Measurements from ENCODE around the gene GOLM1. TPM values are rescaled to one million over a fixed set of nuclear protein-coding genes. Genes with fewer than 3 reads are reported as not detected.
"Not testable (repeated sequence)": the region's sequence is repeated elsewhere in the genome, so short reads cannot be mapped to it uniquely, and the experiment has no call there.

The GOLM1 gene
- polyA plus RNA-seq, 12 donors = 50.7 to 95.8 (median 67.8) TPM; not detected in 1

DNA sequence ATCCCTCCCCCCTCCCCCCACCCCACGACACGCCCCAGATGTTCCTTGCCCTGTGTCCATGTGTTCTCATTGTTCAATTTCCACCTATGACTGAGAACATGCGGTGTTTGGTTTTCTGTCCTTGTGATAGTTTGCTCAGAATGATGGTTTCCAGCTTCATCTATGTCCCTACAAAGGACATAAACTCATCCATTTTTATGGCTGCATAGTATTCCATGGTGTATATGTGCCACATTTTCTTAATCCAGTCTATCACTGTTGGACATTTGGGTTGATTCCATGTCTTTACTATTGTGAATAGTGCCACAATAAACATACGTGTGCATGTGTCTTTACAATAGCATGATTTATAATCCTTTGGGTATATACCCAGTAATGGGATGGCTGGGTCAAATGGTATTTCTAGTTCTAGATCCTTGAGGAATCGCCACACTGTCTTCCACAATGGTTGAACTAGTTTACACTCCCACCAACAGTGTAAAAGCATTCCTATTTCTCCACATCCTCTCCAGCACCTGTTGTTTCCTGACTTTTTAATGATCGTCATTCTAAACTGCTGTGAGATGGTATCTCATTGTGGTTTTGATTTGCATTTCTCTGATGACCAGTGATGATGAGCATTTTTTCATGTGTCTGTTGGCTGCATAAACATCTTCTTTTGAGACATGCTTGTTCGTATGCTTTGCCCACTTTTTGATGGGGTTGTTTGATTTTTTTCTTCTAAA, 51.2 kb downstream of the GOLM1 start:
- DNase-seq = not testable (repeated sequence)

DNA sequence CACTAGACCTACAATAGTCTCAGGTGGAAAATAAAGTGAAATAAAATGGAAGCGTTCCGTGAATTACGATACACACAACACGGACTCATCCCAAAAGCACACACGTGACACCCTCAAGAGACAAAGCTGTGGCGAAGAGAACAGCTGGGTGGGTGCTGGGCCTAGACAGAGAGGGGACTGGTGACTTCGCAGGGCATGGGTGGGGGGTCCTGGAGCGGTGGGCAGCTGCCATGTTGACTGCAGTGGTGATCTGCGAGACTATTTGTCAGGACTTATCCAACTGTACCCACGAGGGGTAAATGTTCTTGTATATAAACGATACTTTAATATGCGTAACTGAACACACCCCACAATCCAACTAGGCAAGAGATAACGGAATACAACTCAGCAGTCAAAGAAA, 52.0 kb downstream of the GOLM1 start:
- DNase-seq = no peak

DNA sequence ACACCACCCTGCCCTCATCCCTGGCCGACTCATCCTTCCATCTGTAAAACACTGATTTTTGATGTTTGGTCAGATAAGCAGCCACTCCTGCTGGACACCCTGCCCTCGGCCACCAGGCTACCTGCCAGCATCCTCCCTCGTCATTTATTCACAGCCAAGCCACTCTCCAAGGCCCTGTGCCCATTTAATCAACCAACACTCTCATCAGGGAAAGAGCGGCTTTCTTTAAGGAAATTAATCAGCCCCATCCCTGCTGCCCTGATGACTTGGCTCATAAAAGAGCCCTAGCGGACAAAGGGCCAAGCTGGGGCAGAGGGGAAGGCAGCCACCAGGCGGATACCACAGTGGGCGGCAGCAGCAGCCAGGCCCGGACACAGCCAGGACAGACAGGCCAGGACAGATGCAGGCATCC, 52.4 kb downstream of the GOLM1 start:
- DNase-seq = no peak

DNA sequence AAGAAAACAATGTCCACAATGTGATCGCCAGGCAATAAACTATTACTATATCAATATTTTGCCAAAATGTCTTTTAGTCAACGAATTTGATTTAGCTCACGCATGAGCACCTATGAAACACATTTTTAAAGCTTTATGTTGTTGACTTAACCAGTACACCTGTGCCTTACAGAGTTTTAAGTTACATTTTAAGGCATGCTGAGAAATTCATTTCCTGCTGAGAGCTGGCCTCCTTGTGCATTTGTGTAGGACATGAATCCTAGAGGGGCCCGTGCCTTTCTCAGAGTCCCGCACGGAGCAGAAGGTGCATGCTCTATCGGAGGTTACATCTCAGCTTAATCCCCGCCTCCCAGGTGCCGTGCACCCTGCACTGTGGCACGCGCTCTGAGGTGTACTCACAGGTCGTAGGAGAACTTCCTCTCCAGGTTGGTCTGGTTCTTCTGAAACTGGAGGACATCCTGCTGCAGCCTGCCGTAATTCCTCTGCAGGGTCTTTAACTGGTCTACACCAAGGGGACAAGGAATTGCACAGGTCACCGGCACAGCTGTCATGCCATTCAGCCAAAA, 53.2 kb downstream of the GOLM1 start:
- DNase-seq = no peak

DNA sequence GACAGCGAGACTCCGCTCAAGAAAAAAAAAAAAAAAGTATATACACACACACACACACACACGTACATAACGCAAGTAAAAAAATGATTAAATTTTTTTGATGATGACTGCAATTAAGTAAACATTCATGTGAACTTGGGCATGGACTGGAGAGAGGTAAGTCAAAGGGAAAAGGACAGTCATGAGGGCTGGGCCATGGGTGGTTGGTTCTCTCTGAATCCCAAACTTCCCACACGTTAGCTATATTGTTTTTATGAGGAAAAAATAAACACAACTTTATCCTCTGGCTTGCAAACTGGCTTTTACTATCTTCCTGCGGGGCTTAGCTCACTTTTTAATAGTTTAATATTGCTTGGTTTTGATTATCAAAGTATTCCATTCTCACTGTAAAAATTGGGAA, 53.7 kb downstream of the GOLM1 start:
- no peak for DNase-seq

DNA sequence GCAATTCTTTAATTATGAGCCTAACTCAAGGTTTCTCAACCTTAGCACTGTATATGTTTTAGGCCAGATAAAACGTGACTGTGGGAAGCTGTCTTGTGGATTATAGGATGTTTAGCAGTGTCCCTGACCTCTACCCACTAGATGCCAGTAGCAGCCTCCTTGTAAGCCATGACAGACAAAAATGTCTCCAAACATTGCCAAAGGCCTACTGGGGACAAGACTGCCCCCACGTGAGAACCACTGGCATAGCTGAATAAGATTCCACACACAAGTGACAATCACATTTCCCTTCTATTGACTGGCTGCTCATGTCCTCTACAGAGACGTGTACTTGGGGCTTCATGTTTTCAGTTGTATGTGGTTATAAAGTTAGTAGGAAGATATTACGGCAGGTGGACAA, 55.4 kb downstream of the GOLM1 start:
- DNase-seq = no peak

DNA sequence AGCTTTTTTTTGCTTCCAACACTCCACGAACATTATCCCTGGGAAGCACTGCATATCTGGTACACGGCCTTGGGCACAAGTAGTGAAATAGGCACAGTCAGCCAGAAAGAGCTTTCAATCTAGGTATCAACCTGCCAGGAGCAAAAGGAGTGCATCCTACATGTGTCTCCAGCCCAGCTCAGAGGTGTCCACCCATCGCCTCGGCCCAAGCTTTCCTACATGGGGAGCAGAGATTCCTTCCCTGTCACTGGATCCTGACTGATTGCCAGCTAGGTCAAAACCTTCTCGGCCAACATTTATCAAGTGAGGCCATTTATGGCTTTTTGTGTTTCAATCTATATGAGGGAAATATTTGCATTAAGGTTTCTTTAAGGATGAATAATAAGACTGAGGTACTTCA, 55.8 kb downstream of the GOLM1 start:
- DNase-seq = no peak

DNA sequence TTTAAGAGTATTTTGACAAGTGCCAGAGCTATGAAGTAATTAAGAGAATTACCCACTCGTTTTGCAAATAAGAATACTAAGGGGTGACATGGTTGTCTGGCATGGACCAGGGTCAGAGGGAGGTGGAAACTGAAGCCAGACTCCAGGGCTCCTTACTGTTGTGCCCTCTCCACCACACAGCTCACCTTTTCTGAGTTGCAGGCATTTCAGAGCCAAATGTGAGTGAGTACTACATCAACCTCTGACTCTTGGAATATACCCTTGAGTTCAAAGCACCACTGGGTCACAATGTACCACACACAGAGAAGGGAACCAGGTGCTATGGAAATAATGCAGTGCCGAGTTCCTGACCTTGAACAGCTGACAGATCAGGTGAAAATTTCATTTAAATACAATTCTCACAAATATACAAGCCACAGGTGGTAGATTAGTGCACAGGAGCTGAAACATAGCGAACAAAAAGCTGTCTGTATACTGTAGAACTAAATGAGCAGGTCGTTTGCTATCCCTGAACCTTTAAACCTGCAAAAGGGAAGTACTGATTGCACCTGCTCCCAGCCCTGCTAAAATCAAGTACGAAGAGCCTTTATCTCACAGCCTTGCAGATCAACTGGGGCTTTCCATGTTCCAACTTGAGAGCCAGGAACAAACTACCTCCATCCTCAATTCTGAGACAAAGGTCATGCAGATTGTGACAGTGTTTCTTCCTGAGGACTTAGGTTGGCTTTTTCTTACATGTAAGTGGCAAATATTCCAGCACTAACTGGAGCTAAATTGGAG, 57.0 kb downstream of the GOLM1 start:
- DNase-seq = no peak

DNA sequence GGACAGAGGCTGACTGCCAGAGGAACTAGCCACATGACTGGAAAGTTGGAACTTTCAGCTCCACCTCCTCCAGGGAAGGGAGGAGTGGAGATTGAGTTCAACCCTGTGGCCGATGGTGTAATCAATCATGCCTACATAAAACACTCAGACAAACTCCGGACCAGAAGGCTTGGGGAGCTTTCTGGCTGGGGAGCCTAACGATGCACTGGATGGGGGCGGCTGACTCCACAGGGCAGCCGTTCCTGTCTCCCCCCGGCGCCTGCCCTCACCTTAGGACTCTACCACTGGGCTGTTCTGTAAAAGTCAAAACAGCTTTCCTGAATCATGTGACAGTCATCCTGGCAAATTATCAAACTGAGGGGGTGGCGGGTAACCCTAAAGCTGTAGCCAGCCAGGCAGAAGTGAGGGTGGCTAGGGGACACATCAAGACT, 58.0 kb downstream of the GOLM1 start:
- DNase-seq = no peak

DNA sequence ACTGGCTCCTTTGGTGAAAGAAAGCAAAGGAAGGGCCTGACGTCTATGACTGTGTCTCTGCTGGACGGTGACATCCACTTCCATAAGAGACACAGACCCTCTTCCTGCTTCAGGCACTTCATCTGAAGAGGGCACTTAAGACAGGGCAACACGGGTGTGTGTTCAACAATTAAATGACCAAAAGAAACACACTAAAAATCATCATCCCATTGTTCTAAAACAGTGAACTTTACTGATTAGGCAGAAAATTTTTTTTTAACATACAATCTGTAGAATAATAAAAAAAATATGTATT, 58.5 kb downstream of the GOLM1 start:
- DNase-seq = no peak

DNA sequence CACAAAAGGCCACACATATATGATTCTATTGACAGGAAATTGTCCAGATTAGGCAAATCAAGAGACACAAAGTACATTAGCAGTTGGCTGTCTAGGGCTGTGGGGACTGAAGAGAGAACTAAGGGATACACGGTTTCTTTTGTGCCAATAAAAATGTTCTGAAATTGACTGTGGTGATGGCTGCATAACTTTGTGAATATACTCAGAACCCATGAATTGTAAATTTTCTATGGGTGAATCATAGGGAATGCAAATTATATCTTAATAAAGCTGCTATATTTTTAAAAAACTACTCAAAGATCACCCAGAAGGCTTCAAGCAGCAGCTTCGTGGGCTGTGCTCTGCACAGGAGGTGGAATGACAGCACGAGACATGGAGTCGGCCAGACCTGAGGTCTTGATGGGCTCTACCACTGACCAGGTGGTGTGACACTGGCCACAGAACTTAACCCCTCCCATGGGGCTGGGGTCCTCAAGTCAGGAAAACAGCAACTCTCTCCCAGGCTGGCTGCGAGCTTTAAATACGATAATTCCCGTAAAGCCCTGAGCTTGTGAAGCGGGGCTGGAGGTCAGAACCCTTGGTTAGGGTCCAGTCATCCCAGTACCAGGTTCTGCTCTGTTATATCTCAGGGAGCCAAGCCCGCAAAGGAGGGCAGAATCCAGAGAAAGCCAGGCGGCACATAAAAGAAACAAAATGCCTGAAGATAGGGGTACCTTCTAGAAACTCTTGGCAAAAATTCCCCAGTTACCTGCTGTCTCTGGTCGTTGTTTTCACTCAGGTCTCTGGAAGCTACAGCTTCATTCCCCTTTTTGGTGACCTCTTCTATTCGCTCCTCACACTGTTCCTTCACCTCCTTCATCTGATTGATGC, 59.1 kb downstream of the GOLM1 start:
- DNase-seq = no peak

DNA sequence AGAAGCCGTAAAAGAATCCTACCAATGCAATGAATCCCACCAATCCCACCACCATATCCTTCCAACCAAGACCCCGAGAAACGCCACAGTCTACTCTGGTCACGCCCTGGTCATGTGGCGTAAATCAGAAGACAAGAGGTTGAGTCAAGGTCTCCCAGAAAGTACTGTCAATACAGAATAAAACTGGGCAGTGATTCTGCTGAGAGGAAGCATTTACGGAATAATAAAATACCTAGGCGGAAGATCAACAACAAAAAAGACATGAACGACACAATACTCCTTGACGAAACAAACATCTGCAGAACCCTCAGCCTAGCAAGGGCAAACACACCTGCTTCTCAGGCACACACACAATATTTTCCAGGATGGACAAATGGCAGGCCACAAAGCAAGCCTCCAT, 62.8 kb downstream of the GOLM1 start:
- DNase-seq = no peak

DNA sequence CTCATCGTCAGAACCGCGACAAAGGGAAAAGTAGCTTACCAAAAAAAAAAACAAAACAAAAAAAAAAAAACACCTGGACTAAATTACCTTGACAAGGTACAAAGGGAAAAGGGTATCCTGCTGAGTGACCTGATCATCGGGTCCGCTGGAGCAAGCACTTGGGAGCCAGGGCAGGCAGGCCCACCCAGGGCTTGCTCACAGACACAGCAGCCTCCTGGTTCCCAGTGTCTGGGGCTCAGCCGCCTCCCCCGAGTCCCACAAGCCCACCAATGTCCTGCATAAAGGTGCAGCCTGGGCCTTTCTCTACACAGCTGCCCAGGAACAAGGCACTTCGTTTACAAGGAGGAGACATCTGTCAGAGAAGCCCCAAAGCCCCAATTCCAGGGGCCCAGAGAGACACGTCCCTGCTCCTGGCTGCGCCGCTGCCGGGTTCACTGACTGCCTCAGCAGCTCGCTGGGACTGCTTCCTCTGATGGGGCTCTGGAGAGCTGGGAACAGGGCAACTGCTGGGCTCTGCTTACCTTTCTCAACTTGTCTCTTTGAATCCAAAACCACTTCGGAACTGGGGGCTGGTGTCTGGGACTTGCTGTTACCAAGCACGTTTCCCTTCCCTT, 63.4 kb downstream of the GOLM1 start:
- no peak for DNase-seq

DNA sequence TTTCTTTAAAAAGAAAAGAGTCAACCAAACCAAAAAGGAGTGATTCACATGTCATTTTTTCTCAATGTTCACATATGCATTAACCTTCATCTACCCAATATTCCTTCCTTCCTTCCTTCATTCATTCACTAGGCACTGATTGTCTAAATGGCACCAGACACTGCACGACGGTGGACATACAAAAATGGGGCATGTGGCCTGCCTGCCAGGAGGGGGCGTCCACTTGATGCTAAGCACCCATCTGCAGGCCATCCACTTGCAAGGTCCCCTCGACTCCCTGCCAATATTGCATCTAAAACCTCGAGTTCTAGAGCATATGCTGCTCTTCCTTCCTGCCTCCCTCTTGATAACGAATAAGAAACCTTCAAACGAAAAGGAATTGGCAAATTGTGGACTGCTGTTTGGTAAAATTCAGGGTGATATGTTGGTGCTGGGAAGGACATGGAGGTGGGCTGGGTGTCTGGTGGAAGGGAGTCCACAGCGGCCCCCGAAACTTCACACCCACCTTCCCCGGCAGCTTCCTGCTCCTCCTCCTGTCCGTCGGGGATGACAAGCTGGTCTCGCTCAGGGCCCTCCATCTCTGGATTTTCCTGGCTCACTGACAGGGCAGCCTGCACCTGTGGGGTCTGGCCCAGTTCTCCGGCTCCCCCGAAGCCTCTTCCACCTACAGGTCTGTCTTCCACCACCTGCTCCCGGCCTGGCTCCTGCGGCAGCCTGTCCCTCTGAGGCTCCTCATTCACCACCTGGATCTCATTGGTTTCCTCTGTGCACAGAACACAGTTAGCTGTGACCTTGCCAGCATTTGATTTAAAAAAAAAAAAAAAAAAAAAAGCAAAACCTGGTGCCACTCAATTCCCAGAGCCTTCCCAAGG, 64.3 kb downstream of the GOLM1 start:
- DNase-seq = no peak

DNA sequence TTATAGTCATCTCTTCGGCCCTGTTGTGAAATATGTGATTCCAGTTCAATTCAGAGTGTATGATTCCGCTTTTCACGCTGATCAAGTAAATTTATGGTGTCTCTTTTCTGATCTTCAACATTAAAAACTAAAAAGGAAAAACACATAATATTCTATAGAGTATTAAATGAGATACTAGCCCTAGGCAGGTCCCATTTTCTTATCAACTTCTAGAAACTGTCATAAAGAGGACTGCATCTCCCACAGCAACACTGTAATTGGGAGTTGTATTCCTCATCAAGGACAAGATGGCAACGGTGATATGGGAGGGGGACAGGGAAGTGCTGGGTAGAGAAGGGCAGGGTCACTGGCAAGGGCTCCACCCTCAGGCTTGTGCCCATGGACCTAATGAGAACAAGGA, 71.6 kb downstream of the GOLM1 start:
- DNase-seq = no peak

DNA sequence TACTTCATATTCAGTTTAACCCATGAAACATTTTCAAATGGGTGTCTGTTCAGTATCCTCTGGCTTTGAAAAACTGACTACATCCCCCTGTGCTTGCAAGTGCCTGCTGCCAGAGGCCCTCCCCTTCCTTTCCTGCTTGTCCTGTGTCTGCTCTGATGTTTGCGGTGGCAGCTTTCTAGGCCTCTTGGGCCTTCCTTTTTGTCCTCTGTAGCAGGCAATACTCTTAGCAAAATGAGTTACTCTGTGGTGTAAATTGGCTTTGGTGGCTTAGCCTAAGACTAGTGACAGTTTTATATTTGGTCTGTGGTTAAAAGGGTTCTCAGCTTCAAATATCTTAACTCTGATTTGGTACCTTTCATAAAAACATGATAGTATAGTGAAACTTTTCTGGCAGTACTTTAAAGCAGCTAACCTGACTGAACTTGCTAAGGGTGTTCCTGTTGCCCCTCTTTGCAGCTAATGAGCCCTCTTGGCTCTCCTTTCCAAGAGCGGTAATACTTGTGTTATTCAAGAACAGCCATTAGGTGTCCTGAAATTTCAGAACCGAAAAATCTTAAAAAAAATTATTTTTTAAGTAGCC, 76.6 kb downstream of the GOLM1 start:
- no peak for DNase-seq

DNA sequence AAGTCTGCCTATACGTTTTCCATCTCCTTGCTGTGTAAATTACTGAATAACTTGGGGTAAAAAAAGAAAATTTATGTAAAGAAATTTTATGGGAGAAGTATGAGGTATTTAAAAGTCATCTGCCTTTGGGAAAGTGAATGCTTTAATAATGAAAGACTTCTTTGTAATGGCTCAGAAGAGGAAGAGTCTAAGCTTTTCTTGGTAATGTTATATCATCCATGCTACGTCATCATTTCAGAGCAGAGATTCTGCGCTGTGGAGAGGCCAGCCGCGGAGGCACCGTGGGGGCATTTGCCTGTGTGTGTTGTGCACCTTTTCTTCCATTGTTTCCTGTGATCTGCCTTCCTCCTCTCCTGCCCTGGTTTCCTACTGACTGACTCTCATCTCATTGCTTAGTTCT, 78.2 kb downstream of the GOLM1 start:
- no peak for DNase-seq

DNA sequence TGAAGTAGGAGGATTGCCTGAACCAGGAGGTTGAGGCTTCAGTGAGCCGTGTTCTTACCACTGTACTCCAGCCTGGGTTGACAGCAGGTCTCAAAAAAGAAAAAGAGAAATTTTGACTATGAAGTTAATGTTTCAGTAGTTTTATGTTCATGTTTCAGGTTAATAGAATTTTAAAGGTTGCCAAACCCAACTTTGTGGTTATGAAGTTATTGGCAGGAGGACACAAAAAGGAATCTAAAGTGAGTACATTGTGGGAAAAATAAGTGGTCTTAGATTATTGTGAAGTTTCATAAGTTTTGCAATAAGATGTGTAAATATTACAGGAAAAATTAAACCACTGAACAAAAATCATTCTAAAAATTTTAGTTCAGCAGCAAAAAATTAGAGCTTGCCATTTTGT, 78.6 kb downstream of the GOLM1 start:
- DNase-seq = no peak

DNA sequence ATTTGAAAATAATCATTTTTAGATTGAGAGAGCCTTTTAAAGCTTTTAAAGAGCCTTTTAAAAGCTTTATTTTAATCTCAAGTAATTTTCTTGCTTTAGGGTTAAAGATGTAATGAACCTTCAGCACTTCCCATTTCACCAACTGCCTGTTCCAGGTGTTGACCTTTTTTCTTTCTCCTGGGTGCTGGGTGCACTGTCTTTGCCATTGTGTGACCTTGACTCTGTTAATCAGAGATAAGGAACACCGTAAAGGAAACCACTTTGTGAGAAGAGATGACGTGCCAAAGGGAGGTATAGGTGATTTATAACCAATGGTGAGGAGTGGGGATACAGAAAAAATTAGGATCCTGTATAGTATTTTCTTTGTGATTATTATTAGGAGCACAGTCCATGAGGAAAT, 90.2 kb downstream of the GOLM1 start:
- DNase-seq = no peak

DNA sequence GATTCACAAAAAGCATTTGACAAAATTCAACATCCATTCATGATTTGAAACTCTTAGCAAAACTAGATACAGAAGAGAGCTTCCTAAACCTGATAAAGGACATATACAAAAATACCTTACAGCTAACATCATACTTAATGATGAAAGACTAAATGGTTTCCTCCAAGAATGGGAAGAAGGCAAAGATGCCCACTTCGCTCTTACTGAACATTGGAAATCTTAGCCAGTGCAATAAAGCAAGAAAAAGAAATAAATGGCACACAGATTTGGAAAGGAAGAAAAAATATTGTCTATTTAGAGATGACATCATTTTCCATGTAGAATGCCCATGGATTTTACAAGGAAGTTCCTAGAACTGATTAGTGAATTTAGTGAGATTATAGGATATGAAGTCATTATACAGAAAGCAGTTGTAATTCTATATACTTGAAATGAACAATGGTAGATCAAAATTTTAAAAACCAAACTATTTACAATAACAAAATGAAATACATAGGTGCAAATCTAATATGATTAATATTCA, 94.0 kb downstream of the GOLM1 start:
- no peak for DNase-seq

Measured in muscle of arm (tissue), 12 donors.